HepG2 (cell line): ENCODE measurements around the gene GSTA1. TPM values are rescaled to one million over a fixed set of nuclear protein-coding genes. Genes with fewer than 3 reads are reported as not detected.
"Not testable (repeated sequence)": the region's sequence is repeated elsewhere in the genome, so short reads cannot be mapped to it uniquely, and the experiment has no call there.

Source experiments
- FOXA1 ChIP-seq, 2 experiments: fragments of 450-650 bp in 1 of 2; sonication (generic) in 1 of 2; formaldehyde crosslinking in 1 of 2; IDR thresholded peaks; 2 replicates each; pipeline versions ENCODE4 v1.4.0 to v1.6.1; 2016 to 2020; ENCODE audit warnings: missing genetic modification reagents in 1 of 2
- HMG20A ChIP-seq: IDR thresholded peaks from 2 replicates; pipeline ENCODE4 v1.6.1; 2016; ENCODE audit warnings: borderline replicate concordance
- HMG20B ChIP-seq: conservative IDR thresholded peaks from 2 replicates; pipeline ENCODE4 v1.6.1; 2016; ENCODE audit warnings: missing genetic modification reagents, missing compliant biosample characterization
- PHF21A ChIP-seq: sonication (generic); formaldehyde crosslinking; IDR thresholded peaks from 2 replicates; pipeline ENCODE4 v1.5.0; 2020; ENCODE audit warnings: mild to moderate bottlenecking, missing genetic modification reagents
- PRDM10 ChIP-seq: sonication (generic); formaldehyde crosslinking; IDR thresholded peaks from 2 replicates; pipeline ENCODE4 v1.4.0; 2020; ENCODE audit warnings: low read depth, missing genetic modification reagents
- RXRA ChIP-seq: sonication (generic); formaldehyde crosslinking; IDR thresholded peaks from 2 replicates; pipeline ENCODE4 v1.5.1; 2020; ENCODE audit warnings: missing genetic modification reagents
- ZBTB40 ChIP-seq, 2 experiments: fragments of 450-650 bp in 1 of 2; sonication (generic) in 1 of 2; formaldehyde crosslinking in 1 of 2; IDR thresholded peaks; 2 replicates each; pipeline versions ENCODE4 v1.6.1 to v1.8.0; 2016 to 2022; ENCODE audit warnings: antibody characterized with exemption in 1 of 2, mild to moderate bottlenecking in 1 of 2, missing genetic modification reagents in 1 of 2
- ZMYM3 ChIP-seq: sonication (generic); formaldehyde crosslinking; IDR thresholded peaks from 2 replicates; pipeline ENCODE4 v1.5.1; 2020; ENCODE audit warnings: mild to moderate bottlenecking, missing genetic modification reagents
- ZNF770 ChIP-seq: sonication (generic); formaldehyde crosslinking; IDR thresholded peaks from 2 replicates; pipeline ENCODE4 v1.5.0; 2020; ENCODE audit warnings: mild to moderate bottlenecking, missing genetic modification reagents
- ZNF772 ChIP-seq: sonication (generic); formaldehyde crosslinking; IDR thresholded peaks from 2 replicates; pipeline ENCODE4 v1.5.0; 2020; ENCODE audit warnings: mild to moderate bottlenecking, missing genetic modification reagents
- ZSCAN21 ChIP-seq: sonication (generic); formaldehyde crosslinking; IDR thresholded peaks from 2 replicates; pipeline ENCODE4 v1.8.0; 2022; ENCODE audit warnings: mild to moderate bottlenecking, missing genetic modification reagents, moderate library complexity, borderline replicate concordance
- polyA plus RNA-seq, 8 experiments: library from polyadenylated mRNA; depleted of rRNA in 3 of 8; stranded (reverse) in 7 of 8; unstranded in 1 of 8; fragments of >200 nt; fragmentation: Illumina TruSeq in 4 of 8; extraction: Trizol in 4 of 8; gene quantifications; 2 replicates each; pipeline versions ENCODE4 v1.2.1 to v1.2.3, GENCODE V29; 2011 to 2016; ENCODE audit warnings: low read depth in 4 of 8, missing spikeins in 1 of 8, mixed read lengths in 1 of 8; ENCODE audit not compliant: insufficient read depth in 1 of 8
- total RNA-seq, 5 experiments: library from RNA; depleted of rRNA; stranded (reverse); fragments of >200 nt; fragmentation: Illumina TruSeq; extraction: Trizol; gene quantifications; 2 replicates each; pipeline ENCODE4 v1.2.3, GENCODE V29; 2016; ENCODE audit warnings: low read depth in 1 of 5

Gene GSTA1
- total and polyA plus RNA-seq, 2 of the 13 experiments (the other 11 are each of a cell fraction or from before 2014, with no cell fraction given): 6.2 to 282 TPM

- 0 out of 2 replicates have a peak, but pooled peaks have one; percentile 41 for TF ChIP-seq ZNF772 (CRISPR knock-in tag)
- TF ChIP-seq ZNF770 (CRISPR knock-in tag): peak; percentile 46; the same call in 1 of the 2 replicates
- peak; percentile 60; the same call in 1 of the 2 replicates for TF ChIP-seq ZMYM3 (CRISPR knock-in tag)
- TF ChIP-seq HMG20B (CRISPR knock-in tag): 0 out of 2 replicates have a peak, but pooled peaks have one; percentile 52
- TF ChIP-seq HMG20A (CRISPR knock-in tag): 0 out of 2 replicates have a peak, but pooled peaks have one; percentile 13
- 0 out of 2 replicates have a peak, but pooled peaks have one; percentile 37 for TF ChIP-seq PRDM10
- TF ChIP-seq ZSCAN21 (CRISPR knock-in tag): 0 out of 2 replicates have a peak, but pooled peaks have one; percentile 68
- TF ChIP-seq RXRA (CRISPR knock-in tag): peak; percentile 60
- TF ChIP-seq PHF21A (CRISPR knock-in tag): peak; percentile 50; the same call in 1 of the 2 replicates
- TF ChIP-seq ZBTB40, FOXA1 (IDR thresholded peaks at IDR 0.05): not testable (repeated sequence)
- TF ChIP-seq ZBTB40 (CRISPR knock-in tag; IDR thresholded peaks at IDR 0.05): peak; percentile 34; the same call in 1 of the 2 replicates
- peak; percentile 91 for TF ChIP-seq FOXA1 (CRISPR knock-in tag; IDR thresholded peaks at IDR 0.05)
Observed at GRCh38 chr6:52776711-52777351, 26.8 kb downstream of the GSTA1 start (continued).
